MCF 10A (cell line): Measurements from ENCODE around the gene ITGB4. TPM values are rescaled to one million over a fixed set of nuclear protein-coding genes. Genes with fewer than 3 reads are reported as not detected.

Experiments used
- BruUV-seq: library from RNA; stranded (reverse); fragments of 400-500 nt; replicated peaks from 2 replicates; lab custom pipeline; 2021; lab: Mats Ljungman, UMichigan
- CTCF ChIA-PET: fragments of 300-600 bp; sonication (Branson Sonifier 250); formaldehyde crosslinking; extraction: SDS; loops from one replicate; lab custom pipeline; 2021; ENCODE audit warnings: antibody characterized with exemption, inconsistent platforms; lab: Yijun Ruan, JAX
- POLR2A ChIA-PET: fragments of 300-600, 350-650 bp; sonication (Branson Sonifier 250); formaldehyde crosslinking; extraction: SDS; loops from one replicate; lab custom pipeline; 2020; ENCODE audit warnings: antibody characterized with exemption, inconsistent platforms; lab: Yijun Ruan, JAX
- DNase-seq: peaks from one replicate; pipeline ENCODE4 v3.0.0-alpha.2; 2018; ENCODE audit not compliant: unreplicated experiment
- H3K27ac Mint-ChIP-seq: one replicate; pipeline ENCODE4 v1.8.0; 2022; ENCODE audit warnings: mild to moderate bottlenecking, low read depth, mixed read lengths; ENCODE audit not compliant: unreplicated experiment
- H3K27me3 Mint-ChIP-seq: one replicate; pipeline ENCODE4 v1.8.0; 2022; ENCODE audit warnings: mixed read lengths; ENCODE audit not compliant: insufficient read depth, unreplicated experiment
- H3K36me3 Mint-ChIP-seq: one replicate; pipeline ENCODE4 v1.8.0; 2022; ENCODE audit warnings: mild to moderate bottlenecking, moderate library complexity, mixed read lengths; ENCODE audit not compliant: insufficient read depth, unreplicated experiment
- H3K4me1 Mint-ChIP-seq: one replicate; pipeline ENCODE4 v1.8.0; 2022; ENCODE audit warnings: mixed read lengths; ENCODE audit not compliant: insufficient read depth, unreplicated experiment
- H3K4me3 Mint-ChIP-seq: one replicate; pipeline ENCODE4 v1.8.0; 2022; ENCODE audit warnings: mild to moderate bottlenecking, moderate library complexity, mixed read lengths; ENCODE audit not compliant: unreplicated experiment
- H3K9me3 Mint-ChIP-seq: one replicate; pipeline ENCODE4 v1.8.0; 2022; ENCODE audit warnings: mixed read lengths; ENCODE audit not compliant: unreplicated experiment
- intact Hi-C: fragments of 100-400 bp; cut with micrococcal nuclease; formaldehyde crosslinking; loops from 2 replicates; pipeline ENCODE4 v1.14.1; 2022
- total RNA-seq: library from RNA; stranded (reverse); gene quantifications from 2 replicates; pipeline ENCODE4 v1.2.3, GENCODE V29; 2022
- TF ChIP-seq, protein P1 (sequence below): fragments of 200-600 bp; IDR thresholded peaks from one replicate; pipeline ENCODE4 v1.8.0; 2022; ENCODE audit warnings: antibody characterized with exemption, mild to moderate bottlenecking; ENCODE audit not compliant: unreplicated experiment

Gene ITGB4
- total RNA-seq, 1 experiment from 2014 or later = 1,054 TPM

- peak overlapping the region; percentile 78 for H3K27ac Mint-ChIP-seq
- BruUV-seq = TSS peak; percentile 81
- no peaks in the 10 kb centered on the region for H3K27me3 Mint-ChIP-seq
- CTCF ChIA-PET = interaction anchor here (0.5 to 5.2 kb wide), 13 partner anchors 16 to 263 kb away, joined by 3 to 59 read pairs (median 3); partner anchors contain the start of gene SMIM5
- no peaks in the 10 kb centered on the region for H3K9me3 Mint-ChIP-seq
- TF ChIP-seq, protein P1, sequence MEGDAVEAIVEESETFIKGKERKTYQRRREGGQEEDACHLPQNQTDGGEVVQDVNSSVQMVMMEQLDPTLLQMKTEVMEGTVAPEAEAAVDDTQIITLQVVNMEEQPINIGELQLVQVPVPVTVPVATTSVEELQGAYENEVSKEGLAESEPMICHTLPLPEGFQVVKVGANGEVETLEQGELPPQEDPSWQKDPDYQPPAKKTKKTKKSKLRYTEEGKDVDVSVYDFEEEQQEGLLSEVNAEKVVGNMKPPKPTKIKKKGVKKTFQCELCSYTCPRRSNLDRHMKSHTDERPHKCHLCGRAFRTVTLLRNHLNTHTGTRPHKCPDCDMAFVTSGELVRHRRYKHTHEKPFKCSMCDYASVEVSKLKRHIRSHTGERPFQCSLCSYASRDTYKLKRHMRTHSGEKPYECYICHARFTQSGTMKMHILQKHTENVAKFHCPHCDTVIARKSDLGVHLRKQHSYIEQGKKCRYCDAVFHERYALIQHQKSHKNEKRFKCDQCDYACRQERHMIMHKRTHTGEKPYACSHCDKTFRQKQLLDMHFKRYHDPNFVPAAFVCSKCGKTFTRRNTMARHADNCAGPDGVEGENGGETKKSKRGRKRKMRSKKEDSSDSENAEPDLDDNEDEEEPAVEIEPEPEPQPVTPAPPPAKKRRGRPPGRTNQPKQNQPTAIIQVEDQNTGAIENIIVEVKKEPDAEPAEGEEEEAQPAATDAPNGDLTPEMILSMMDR = no peak
- no peak for DNase-seq
- intact Hi-C loops = loop anchor here (1.0 kb wide), 3 partner anchors 15 to 47 kb away; no protein-coding TSS in a partner anchor
- POLR2A ChIA-PET = interaction anchor here (0.6 to 28.4 kb wide), 13 partner anchors 9 to 155 kb away, joined by 3 to 748 read pairs (median 15); partner anchors contain the start of genes RECQL5, SAP30BP, UNK and WBP2
- H3K4me3 Mint-ChIP-seq = peak overlapping the region; percentile 87
- peaks cover 6% of the 10 kb centered on the region for H3K4me1 Mint-ChIP-seq
- peaks cover 59% of the 10 kb centered on the region for H3K36me3 Mint-ChIP-seq
Measured at GRCh38 chr17:75722542-75723095, 1.4 kb downstream of the ITGB4 start.

GRCh38 chr17:75723171-75723930, 2.1 kb downstream of the ITGB4 start:
- POLR2A ChIA-PET = interaction anchor here (1.1 to 28.4 kb wide), 11 partner anchors 9 to 61 kb away, joined by 4 to 748 read pairs (median 16); partner anchors contain the start of genes RECQL5, SAP30BP and UNK
- H3K9me3 Mint-ChIP-seq = no peaks in the 10 kb centered on the region
- peak overlapping the region; percentile 78 for H3K27ac Mint-ChIP-seq
- intact Hi-C loops = loop anchor here (1.0 kb wide), 3 partner anchors 16 to 48 kb away; no protein-coding TSS in a partner anchor
- no peaks in the 10 kb centered on the region for H3K27me3 Mint-ChIP-seq
- H3K4me3 Mint-ChIP-seq = peak overlapping the region; percentile 87
- H3K4me1 Mint-ChIP-seq = peaks cover 6% of the 10 kb centered on the region
- H3K36me3 Mint-ChIP-seq = peaks cover 67% of the 10 kb centered on the region
- BruUV-seq = no TSS peak
- TF ChIP-seq, protein P1 = no peak
- CTCF ChIA-PET = interaction anchor here (0.5 to 5.2 kb wide), 8 partner anchors 25 to 262 kb away, joined by 3 to 59 read pairs (median 4); no protein-coding TSS in a partner anchor
- peak; percentile 49 for DNase-seq

DNA sequence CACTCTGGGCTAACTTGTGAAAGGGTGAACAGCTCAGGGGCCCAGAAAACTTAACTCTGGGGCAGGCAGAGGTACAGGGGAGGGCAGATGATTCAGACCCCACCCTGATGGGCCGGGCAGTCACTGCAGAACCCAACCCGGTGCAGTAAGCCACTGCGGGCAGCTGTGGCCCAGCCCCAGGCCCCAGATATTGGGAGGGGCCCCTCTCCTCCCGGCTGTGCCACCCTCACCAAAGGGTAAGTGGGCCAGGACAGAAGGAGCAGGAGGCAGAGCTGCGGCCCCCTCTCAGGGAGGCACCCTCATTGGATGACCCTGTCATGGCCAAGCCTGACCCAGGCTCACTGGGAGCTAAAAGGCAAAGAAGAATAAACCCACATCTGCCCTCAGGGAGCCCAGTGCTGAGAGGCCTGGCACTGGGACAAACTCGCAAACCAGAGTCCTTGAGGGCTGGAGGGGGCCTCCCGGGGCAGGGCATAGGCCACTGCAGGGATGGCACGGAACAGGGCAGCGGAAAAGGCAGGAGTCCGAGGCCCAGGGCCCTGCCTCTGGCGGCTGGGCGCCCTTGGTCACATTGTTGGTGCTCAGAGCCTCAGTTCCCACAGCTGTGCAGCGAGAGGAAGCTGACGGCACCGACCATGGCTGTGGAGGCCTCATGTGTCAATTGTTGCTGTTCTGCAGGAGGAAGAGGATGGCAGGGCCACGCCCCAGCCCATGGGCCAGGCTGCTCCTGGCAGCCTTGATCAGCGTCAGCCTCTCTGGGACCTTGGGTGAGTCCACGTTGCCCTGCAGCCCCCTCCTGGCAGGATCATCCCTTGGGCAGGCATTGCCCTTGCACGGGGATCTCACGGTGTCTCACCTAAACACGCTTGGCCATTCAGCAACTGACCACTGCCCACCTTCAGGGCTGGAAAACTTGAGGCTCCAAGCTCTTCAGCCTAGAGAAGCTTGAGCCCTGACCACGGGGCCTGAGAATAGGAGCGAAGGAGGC, 3.1 kb downstream of the ITGB4 start:
- no peaks in the 10 kb centered on the region for H3K9me3 Mint-ChIP-seq
- BruUV-seq = no TSS peak
- H3K27me3 Mint-ChIP-seq = no peaks in the 10 kb centered on the region
- TF ChIP-seq, protein P1 = no peak
- ChIA-PET CTCF (interaction anchor here (0.5 to 1.4 kb wide), 8 partner anchors 24 to 124 kb away, joined by 3 to 8 read pairs (median 4); no protein-coding TSS in a partner anchor), POLR2A (interaction anchor here (1.4 to 28.4 kb wide), 8 partner anchors 8 to 57 kb away, joined by 4 to 748 read pairs (median 12); partner anchors contain the start of genes RECQL5 and SAP30BP)
- H3K4me1 Mint-ChIP-seq = peaks cover 6% of the 10 kb centered on the region
- H3K4me3 Mint-ChIP-seq = peak overlapping the region; percentile 87
- DNase-seq = no peak
- peaks cover 76% of the 10 kb centered on the region for H3K36me3 Mint-ChIP-seq
- peak overlapping the region; percentile 78 for H3K27ac Mint-ChIP-seq
- intact Hi-C loops = no loop called here
